Natural killer cell (primary cell): Measurements from ENCODE around the gene CCDC150. TPM values are rescaled to one million over a fixed set of nuclear protein-coding genes. Genes with fewer than 3 reads are reported as not detected.
"Not testable (repeated sequence)": the region's sequence is repeated elsewhere in the genome, so short reads cannot be mapped to it uniquely, and the experiment has no call there.

Source experiments
- ATAC-seq, 3 donors: fragments of 150-1000 bp in 2 of 3; fragments of 200-7000 bp in 1 of 3; cut with Tn5 transposase; 1 replicate in 1 of 3; 2 replicates in 2 of 3; pipeline ENCODE4 v1.10.0; 2021; ENCODE audit warnings: mild to moderate bottlenecking in 2 of 3, moderate library complexity in 2 of 3
- DNase-seq, 2 donors: peaks; one replicate each; pipeline versions ENCODE4 v3.0.0 to v3.0.0-alpha.2; 2013 to 2021; ENCODE audit warnings: mixed read lengths in 1 of 2
- H3K27ac ChIP-seq: one replicate; pipeline ENCODE4 v1.5.1; 2013; ENCODE audit warnings: mild to moderate bottlenecking, low read length
- H3K27me3 ChIP-seq: one replicate; pipeline ENCODE4 v1.6.1; 2013; ENCODE audit warnings: low read length; ENCODE audit not compliant: control insufficient read depth, insufficient read depth
- H3K36me3 ChIP-seq: one replicate; pipeline ENCODE4 v1.6.1; 2013; ENCODE audit warnings: low read length; ENCODE audit not compliant: control insufficient read depth, insufficient read depth
- H3K4me1 ChIP-seq: one replicate; pipeline ENCODE4 v1.6.1; 2013; ENCODE audit warnings: low read length; ENCODE audit not compliant: control insufficient read depth, insufficient read depth
- H3K4me3 ChIP-seq: one replicate; pipeline ENCODE4 v1.5.1; 2013; ENCODE audit warnings: low read length
- H3K9me3 ChIP-seq: one replicate; pipeline ENCODE4 v1.6.1; 2013; ENCODE audit warnings: low read length; ENCODE audit not compliant: control insufficient read depth, insufficient read depth
- H3K27ac Mint-ChIP-seq, 2 donors: one replicate each; pipeline ENCODE4 v1.8.0; 2022; ENCODE audit warnings: mild to moderate bottlenecking in 2 of 2, mixed read lengths in 2 of 2, moderate library complexity in 1 of 2
- H3K27me3 Mint-ChIP-seq, 2 donors: one replicate each; pipeline ENCODE4 v1.8.0; 2022; ENCODE audit warnings: low read depth in 2 of 2, mixed read lengths in 2 of 2
- H3K36me3 Mint-ChIP-seq: one replicate; pipeline ENCODE4 v1.8.0; 2022; ENCODE audit warnings: mixed read lengths
- H3K4me1 Mint-ChIP-seq, 2 donors: one replicate each; pipeline ENCODE4 v1.8.0; 2022; ENCODE audit warnings: mixed read lengths in 2 of 2
- H3K4me3 Mint-ChIP-seq: one replicate; pipeline ENCODE4 v1.8.0; 2022; ENCODE audit warnings: mild to moderate bottlenecking, moderate library complexity, mixed read lengths
- H3K9me3 Mint-ChIP-seq, 2 donors: one replicate each; pipeline ENCODE4 v1.8.0; 2022; ENCODE audit warnings: mixed read lengths in 2 of 2
- CTCF ChIP-seq: fragments of 200-600 bp; IDR thresholded peaks from one replicate; pipeline ENCODE4 v1.8.0; 2022; ENCODE audit warnings: antibody characterized with exemption
- WGBS: methylation state at CpG from one replicate; pipeline ENCODE4 v1.1.7; 2013; ENCODE audit warnings: missing lambda C conversion rate; ENCODE audit not compliant: insufficient coverage; 5-methylcytosine and 5-hydroxymethylcytosine counted together
- intact Hi-C: fragments of 100-400 bp; cut with micrococcal nuclease; formaldehyde crosslinking; loops from one replicate; pipeline ENCODE4 v1.14.2; 2022
- total RNA-seq, 4 donors: library from RNA; stranded (reverse); fragments of 120-200 nt in 1 of 4; gene quantifications; one replicate each; pipeline versions ENCODE4 v1.2.3 to v1.2.4, GENCODE V29; 2013 to 2022

CCDC150 gene
- total RNA-seq, 3 donors from 2014 or later (not counting 1 experiment from before 2014, with no cell fraction given), result 1.1 to 2.3 (median 1.3) TPM

GRCh38 chr2:196607073-196607472 is 32.4 kb upstream of the CCDC150 start:
- Mint-ChIP-seq H3K9me3 (no peaks in the 10 kb centered on the region), H3K4me1 (no peaks in the 10 kb centered on the region), H3K27ac (no peak overlapping the region), H3K4me3 (no peak overlapping the region), H3K36me3 (no peaks in the 10 kb centered on the region), H3K27me3 (peaks cover 0 to 7% of the 10 kb centered on the region in 2 donors)
- H3K4me1 ChIP-seq, result no peaks in the 10 kb centered on the region
- intact Hi-C loops, result no loop called here
- DNase-seq, result no peak
- ATAC-seq, result no peak
- WGBS, result 66% methylated on average over 3 of the region's 3 CpGs
- TF ChIP-seq CTCF, result no peak
- no peaks in the 10 kb centered on the region for H3K27me3 ChIP-seq
- no peaks in the 10 kb centered on the region for H3K9me3 ChIP-seq
- H3K36me3 ChIP-seq, result no peaks in the 10 kb centered on the region
- H3K4me3 ChIP-seq, result no peak overlapping the region
- H3K27ac ChIP-seq, result no peak overlapping the region

- H3K27ac Mint-ChIP-seq, DNase-seq, H3K4me3 Mint-ChIP-seq, ATAC-seq, intact Hi-C loops, H3K4me1 Mint-ChIP-seq, H3K36me3 ChIP-seq, H3K9me3 ChIP-seq, H3K27me3 Mint-ChIP-seq, H3K27ac ChIP-seq, H3K36me3 Mint-ChIP-seq, H3K9me3 Mint-ChIP-seq, H3K4me3 ChIP-seq, H3K4me1 ChIP-seq, H3K27me3 ChIP-seq: not testable (repeated sequence)
- 87% methylated on average over 5 of the region's 5 CpGs for WGBS
These were observed 31.6 kb upstream of the CCDC150 start for GRCh38 chr2:196607896-196608295.

GRCh38 chr2:196609806-196610205 is 29.7 kb upstream of the CCDC150 start:
- Histone ChIP-seq H3K36me3 (no peaks in the 10 kb centered on the region), H3K4me3 (no peak overlapping the region), H3K9me3 (no peaks in the 10 kb centered on the region), H3K4me1 (no peaks in the 10 kb centered on the region), H3K27me3 (no peaks in the 10 kb centered on the region), H3K27ac (no peak overlapping the region)
- WGBS, result 96% methylated on average over 2 of the region's 2 CpGs
- Mint-ChIP-seq H3K27me3 (peaks cover 0 to 9% of the 10 kb centered on the region in 2 donors), H3K27ac (no peak overlapping the region), H3K36me3 (no peaks in the 10 kb centered on the region), H3K4me1 (no peaks in the 10 kb centered on the region), H3K4me3 (no peak overlapping the region), H3K9me3 (no peaks in the 10 kb centered on the region)
- DNase-seq (no peak), ATAC-seq (no peak)
- TF ChIP-seq CTCF, result no peak
- intact Hi-C loops, result no loop called here

- intact Hi-C loops, result no loop called here
- H3K4me3 ChIP-seq, result no peak overlapping the region
- no peaks in the 10 kb centered on the region for H3K4me1 Mint-ChIP-seq
- no peaks in the 10 kb centered on the region for H3K36me3 Mint-ChIP-seq
- peaks cover 0 to 9% of the 10 kb centered on the region in 2 donors for H3K27me3 Mint-ChIP-seq
- no peak for ATAC-seq
- no peaks in the 10 kb centered on the region for H3K9me3 Mint-ChIP-seq
- H3K27ac Mint-ChIP-seq, result no peak overlapping the region
- H3K9me3 ChIP-seq, result no peaks in the 10 kb centered on the region
- H3K4me3 Mint-ChIP-seq, result no peak overlapping the region
- no peak for TF ChIP-seq CTCF
- H3K36me3 ChIP-seq, result no peaks in the 10 kb centered on the region
- 81% methylated on average over 2 of the region's 3 CpGs for WGBS
- H3K27me3 ChIP-seq, result no peaks in the 10 kb centered on the region
- no peaks in the 10 kb centered on the region for H3K4me1 ChIP-seq
- no peak overlapping the region for H3K27ac ChIP-seq
- no peak for DNase-seq
These were observed 28.7 kb upstream of the CCDC150 start for GRCh38 chr2:196610796-196611195.
